22Rv1 (cell line): ENCODE data around the gene MPST.

Experiments
- ZFX ChIP-seq: fragments of 450-650 bp; IDR thresholded peaks from 2 replicates; pipeline ENCODE4 v1.6.1; 2017; ENCODE audit warnings: antibody characterized with exemption, borderline replicate concordance
- TF ChIP-seq, protein P1 (sequence below): fragments of 450-650 bp; IDR thresholded peaks from 2 replicates; pipeline ENCODE4 v1.5.1; 2017; ENCODE audit warnings: mild to moderate bottlenecking

DNA sequence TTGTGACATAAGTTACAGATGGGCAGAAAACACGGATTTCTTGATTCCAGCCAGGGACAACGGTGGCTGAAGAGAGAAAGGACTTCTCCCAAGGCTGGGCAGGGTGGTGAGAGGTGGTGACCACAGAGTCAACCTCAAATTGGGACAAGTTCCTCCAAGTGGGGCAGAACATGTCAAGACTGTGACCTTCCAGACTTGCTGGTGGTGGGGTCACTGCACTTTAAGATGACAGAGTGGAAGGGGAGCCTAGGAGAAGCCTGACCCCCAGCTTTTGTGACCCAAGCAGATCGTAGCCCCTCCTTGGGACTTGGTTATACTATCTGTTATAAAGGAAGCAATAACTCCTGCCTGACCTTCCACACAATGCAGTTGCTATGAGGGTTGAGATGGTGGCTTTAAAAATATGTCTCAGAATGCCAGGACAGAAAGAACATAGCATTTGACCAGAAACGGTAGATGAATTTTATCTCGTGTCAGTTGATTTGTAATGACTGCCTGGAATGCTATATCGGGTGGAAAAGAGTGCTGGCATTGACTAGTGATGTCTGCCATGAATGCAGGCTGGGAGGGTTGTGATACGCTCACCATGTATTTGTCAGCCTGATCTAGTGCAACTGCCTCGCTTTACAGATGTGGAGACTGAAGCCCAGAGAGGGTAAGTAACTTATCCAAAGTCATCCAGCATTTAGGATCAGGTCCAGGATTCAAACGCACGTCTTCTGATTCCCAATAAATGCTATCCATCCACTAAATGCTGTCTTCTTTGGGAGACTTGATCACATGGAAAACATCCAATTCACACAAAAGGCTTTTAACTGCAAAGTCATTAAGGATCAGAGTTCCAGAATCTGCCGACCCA, 18.6 kb upstream of the MPST start:
- TF ChIP-seq, protein P1, sequence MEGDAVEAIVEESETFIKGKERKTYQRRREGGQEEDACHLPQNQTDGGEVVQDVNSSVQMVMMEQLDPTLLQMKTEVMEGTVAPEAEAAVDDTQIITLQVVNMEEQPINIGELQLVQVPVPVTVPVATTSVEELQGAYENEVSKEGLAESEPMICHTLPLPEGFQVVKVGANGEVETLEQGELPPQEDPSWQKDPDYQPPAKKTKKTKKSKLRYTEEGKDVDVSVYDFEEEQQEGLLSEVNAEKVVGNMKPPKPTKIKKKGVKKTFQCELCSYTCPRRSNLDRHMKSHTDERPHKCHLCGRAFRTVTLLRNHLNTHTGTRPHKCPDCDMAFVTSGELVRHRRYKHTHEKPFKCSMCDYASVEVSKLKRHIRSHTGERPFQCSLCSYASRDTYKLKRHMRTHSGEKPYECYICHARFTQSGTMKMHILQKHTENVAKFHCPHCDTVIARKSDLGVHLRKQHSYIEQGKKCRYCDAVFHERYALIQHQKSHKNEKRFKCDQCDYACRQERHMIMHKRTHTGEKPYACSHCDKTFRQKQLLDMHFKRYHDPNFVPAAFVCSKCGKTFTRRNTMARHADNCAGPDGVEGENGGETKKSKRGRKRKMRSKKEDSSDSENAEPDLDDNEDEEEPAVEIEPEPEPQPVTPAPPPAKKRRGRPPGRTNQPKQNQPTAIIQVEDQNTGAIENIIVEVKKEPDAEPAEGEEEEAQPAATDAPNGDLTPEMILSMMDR, result no peak
- no peak for TF ChIP-seq ZFX
